Stimulated activated CD8-positive, alpha-beta memory T cell treated with anti-CD3 and anti-CD28 coated beads, Interleukin-15, amount 100 ng/mL, for 4 hours (primary cell): ENCODE results near the gene ERC1.

Source experiments
- DNase-seq, 2 donors: peaks; one replicate each; pipeline ENCODE4 v3.0.0-alpha.2; 2020; ENCODE audit warnings: low read depth in 2 of 2

The ERC1 gene

DNA sequence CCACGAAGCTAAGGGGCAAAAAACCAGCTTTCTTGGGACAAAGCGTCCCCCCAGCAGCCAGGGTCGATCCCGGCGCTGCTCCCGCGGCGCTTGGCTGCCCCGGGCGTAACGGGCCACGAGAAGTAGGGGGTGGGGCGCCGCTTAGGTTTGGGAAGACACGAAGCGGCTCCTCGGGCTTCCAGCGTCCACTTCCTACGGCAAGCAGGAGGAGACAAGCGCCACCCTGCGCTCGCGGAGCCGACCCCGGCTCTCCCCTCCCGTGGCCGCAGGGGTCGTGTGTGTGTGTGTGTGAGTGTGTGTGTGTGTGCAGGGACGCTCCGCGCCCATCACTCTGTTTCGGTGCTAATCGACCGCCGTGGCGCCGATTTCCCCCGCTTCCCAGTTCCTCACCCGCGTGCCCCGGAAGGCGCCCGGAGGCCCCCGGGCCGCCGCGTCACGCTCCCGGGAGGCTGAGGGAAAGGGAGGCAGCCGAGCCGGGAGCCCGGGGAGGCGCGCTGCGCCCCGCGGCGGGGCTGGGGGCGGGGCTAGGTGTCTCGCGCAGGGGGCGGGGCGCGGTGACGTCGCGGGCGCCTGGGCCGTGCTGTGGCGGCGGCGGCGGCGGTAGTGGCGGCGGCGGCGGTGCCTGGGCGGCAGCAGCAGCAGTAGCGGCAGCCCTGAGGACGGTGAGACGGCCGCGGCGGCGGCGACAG is at the start of gene ERC1:
TSS of gene ERC1 (plus strand) at position 563 of the 689 bp plus-strand sequence. CDS start 36,681 bp downstream, outside the sequence.
- DNase-seq: peak; percentile 55 to 74

DNA sequence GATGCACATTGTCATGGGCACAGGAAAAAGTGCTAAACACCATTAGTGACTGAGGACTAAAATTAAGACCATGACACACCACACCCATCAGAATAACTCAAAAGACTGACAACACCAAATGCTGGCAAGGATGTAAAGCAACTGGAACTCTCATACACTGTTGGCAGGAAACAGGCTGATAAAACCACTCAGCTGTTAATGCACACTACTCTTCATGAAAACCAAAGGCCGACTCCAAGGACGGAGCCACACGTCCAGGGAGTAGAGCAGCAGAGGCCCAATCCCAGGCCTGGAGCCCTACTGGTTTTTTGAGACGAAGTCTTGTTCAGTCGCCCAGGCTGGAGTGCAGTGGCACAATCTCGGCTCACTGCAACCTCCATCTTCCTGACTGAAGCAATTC is 48.0 kb upstream of the ERC1 start:
- no peak for DNase-seq

- DNase-seq: no peak
Measured at GRCh38 chr12:944211-944610, 46.8 kb upstream of the ERC1 start.

- no peak for DNase-seq
Measured at GRCh38 chr12:946212-946611, 44.8 kb upstream of the ERC1 start.

GRCh38 chr12:946631-947030 is 44.4 kb upstream of the ERC1 start:
- DNase-seq: no peak

- no peak for DNase-seq
Measured at GRCh38 chr12:948238-948637, 42.8 kb upstream of the ERC1 start.

DNA sequence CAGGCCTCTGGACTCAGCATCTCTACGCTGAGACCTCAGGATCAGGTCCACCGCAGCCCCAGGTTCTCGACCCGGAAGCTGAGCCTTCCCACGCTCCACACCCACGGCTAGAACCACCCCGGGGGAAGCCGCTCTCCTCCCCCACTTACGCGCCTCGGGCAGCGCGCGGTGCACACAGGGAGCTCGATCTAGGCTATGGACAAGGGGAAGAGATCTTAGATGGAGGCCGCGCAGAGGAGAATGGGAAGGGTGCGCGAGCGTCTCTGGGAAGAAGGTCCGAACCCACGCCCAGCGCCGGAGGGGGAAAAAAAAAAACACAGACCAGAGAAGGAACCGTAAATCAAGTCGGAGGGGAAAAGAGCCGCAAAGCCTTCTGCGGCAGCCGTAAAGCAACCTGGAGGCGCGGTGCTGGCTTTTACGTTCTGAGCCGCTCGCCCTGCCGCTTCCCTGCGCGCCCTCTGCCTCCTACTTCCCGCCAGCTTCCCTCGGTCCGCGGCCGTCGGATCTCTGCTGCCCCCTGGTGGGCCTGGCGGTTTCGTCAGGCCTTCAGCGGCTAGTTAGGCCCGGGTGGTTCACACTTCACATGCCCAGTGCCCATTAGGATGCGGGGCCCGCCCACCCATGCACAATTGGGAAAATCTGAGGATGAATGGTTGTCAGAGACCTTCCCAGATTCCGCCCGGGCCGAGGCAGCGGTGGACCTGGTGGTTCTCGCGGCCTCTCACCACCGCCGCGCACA is 41.4 kb upstream of the ERC1 start, which contains the start of gene RAD52:
TSS of gene RAD52 (minus strand) at position 242 of the 739 bp plus-strand sequence. CDS start 16,636 bp downstream, outside the sequence.
- peak; percentile 91 to 94 for DNase-seq

DNA sequence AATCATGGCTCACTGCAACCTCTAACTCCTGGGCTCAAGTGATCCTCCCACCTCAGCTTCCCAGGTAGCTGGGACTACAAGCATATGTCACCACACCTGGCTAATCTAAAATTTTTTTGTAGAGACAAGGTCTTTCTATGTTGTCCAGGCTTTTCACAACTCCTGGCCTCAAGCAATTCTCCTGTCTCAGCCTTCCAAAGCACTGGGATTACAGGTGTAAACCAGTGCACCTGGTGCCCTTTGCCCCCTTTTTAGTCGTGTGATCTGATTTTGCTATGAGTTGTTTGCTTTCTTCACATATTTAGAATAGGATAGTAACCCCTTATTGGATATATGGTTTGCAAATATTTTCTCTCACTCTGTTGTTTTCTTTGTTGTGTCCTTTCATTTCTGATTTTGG is 39.8 kb upstream of the ERC1 start:
- DNase-seq: no peak

- DNase-seq: no peak
Measured at GRCh38 chr12:953776-954175, 37.2 kb upstream of the ERC1 start.

DNA sequence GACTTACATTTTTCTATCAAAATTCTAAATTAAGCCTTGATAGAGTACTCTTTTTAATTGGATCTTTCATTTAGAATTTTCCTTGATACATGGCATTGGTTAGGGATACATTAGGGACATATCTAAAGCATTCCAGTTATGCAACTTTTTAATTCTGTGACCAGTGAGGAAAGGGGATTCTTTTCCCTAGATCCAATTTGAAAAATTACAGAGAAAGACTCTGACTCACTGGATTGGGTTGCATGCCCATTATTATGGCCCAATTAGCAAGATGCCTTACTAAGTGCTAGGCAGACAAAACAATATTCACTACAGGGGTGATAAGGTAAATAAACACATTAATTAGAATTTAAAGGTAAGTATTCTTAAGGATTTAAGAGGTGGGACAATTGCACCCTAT is 36.3 kb upstream of the ERC1 start:
- DNase-seq: no peak

- DNase-seq: no peak
Measured at GRCh38 chr12:955939-956338, 35.1 kb upstream of the ERC1 start.

GRCh38 chr12:958588-959123 is 32.4 kb upstream of the ERC1 start:
- DNase-seq: no peak

GRCh38 chr12:966724-967123 is 24.3 kb upstream of the ERC1 start:
- no peak for DNase-seq

- no peak for DNase-seq
Measured at GRCh38 chr12:967641-968040, 23.4 kb upstream of the ERC1 start.

GRCh38 chr12:968545-968944 is 22.5 kb upstream of the ERC1 start:
- DNase-seq: no peak

DNA sequence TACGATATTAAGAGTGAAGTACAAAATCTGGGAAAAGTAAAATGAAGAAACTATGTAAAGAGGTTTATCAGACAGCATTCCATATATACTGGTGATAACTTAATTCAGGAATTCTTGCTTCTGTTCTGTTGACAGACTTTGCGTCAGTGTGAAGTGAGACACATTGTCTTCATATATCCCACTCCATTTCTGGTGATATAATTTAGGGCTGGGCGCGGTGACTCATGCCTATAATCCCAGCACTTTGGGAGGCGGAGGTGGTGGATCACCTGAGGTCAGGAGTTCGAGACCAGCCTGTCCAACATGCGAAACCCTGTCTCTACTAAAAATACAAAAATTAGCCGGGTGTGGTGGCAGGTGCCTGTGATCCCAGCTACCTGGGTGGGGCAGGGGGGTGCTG is 21.2 kb upstream of the ERC1 start:
- DNase-seq: no peak

DNA sequence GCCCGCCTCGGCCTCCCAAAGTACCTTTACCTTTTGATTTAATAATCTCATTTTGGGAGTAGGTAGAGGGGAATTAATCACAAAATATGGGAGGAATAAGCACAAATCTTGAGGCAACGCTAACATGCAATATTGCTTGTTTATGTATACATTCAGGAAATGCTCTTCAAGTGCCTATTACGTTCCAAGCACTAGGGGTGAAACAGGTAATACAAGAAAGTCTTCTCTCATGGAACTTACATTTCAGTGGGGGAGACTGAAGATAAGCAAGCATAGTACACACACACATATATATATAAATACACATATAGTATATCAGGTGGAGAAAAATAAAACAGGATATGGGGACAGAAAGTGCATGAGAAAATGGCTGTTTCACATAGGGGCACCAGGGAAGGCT is 19.0 kb upstream of the ERC1 start:
- no peak for DNase-seq

GRCh38 chr12:974271-974862 is 16.7 kb upstream of the ERC1 start:
- no peak for DNase-seq

GRCh38 chr12:976644-977043 is 14.4 kb upstream of the ERC1 start:
- DNase-seq: no peak

DNA sequence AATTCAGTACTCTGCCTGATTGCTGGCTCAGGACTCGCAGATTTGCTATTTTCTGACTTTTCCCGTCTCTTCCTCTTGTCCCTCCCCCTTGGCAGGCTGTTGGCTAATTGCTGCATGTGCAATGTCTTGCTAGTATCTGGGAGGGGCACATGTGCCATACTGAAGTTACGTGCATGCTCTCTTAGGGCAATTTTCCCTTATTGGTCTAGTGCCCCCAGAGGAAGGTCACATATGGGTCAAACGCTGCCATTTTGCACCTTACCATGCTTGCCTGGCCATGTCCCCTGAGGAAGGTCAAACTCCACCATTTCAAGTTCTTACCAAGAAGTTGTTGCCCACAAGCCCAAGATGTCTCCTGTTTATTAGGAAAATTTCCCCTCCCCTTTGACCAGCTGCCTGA is 13.9 kb upstream of the ERC1 start:
- DNase-seq: no peak

- no peak for DNase-seq
Measured at GRCh38 chr12:979349-979748, 11.7 kb upstream of the ERC1 start.

DNA sequence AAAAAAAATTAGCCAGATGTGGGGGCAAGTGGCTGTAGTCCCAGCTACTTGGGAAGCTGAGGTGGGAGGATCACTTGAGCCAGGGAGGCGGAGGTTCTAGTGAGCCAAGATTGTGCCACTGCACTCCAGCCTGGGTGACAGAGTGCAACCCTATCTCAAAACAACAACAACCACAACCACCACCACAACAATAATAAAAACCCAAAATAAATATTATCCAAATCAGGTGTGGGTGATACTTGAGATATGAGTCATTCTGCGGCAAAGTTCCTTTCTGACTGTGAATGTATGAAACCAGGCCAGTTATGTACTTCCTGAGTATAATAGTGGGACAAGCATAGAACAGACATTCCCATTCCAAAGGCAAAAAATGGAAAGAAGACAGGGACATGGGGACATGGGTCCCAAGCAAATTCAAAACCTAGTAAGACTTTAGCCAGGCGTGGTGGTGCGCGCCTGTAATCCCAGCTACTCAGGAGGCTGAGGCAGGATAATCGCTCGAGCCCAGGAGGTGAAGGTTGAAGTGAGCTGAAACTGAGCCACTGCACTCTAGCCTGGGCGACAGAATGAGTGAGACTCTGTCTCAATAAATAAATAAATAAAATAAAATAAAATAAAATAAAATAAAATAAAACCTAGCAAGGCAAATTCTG is 9.7 kb upstream of the ERC1 start:
- no peak for DNase-seq
